ENCODE measurements around the gene GPR32.

DNA sequence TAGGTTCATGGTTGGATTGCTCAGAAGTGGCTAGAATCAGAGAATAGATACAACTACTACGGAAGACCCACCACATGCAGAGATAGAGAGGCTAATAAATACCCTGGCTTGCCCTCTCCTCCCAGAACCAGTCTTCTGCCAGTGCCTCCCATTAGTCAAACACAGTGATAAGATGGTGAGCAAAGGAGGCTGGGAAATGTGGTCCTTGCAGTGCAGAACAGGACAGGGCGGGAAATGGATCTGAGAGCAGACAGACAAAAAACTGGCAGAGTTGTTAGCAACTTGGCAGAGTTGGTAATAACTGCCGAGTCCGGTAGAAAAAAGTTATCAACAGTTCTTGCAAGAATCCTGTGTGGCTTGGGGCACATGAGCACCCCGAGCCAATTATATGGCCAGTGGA is 44.6 kb downstream of the GPR32 start:
- TF ChIP-seq, protein P1, sequence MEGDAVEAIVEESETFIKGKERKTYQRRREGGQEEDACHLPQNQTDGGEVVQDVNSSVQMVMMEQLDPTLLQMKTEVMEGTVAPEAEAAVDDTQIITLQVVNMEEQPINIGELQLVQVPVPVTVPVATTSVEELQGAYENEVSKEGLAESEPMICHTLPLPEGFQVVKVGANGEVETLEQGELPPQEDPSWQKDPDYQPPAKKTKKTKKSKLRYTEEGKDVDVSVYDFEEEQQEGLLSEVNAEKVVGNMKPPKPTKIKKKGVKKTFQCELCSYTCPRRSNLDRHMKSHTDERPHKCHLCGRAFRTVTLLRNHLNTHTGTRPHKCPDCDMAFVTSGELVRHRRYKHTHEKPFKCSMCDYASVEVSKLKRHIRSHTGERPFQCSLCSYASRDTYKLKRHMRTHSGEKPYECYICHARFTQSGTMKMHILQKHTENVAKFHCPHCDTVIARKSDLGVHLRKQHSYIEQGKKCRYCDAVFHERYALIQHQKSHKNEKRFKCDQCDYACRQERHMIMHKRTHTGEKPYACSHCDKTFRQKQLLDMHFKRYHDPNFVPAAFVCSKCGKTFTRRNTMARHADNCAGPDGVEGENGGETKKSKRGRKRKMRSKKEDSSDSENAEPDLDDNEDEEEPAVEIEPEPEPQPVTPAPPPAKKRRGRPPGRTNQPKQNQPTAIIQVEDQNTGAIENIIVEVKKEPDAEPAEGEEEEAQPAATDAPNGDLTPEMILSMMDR (IDR thresholded peaks at IDR 0.05) = no peak
- no peak for TF ChIP-seq POLR2A (IDR thresholded peaks at IDR 0.05)

Measured in thyroid gland (tissue), 4 donors.